HG02610 (cell line): ENCODE results near the gene LAD1.
A peak's percentile ranks its signal among the peaks of the same experiment; 100 is the strongest.

ENCODE experiments used
- ATAC-seq: cut with Tn5 transposase; IDR thresholded peaks from one replicate; pipeline ENCODE4 v1.9.1; 2021; ENCODE audit warnings: mild to moderate bottlenecking, moderate library complexity; ENCODE audit not compliant: unreplicated experiment

LAD1 gene

GRCh38 chr1:201393076-201393475 is 6.0 kb downstream of the LAD1 start:
- ATAC-seq: no peak

GRCh38 chr1:201391651-201392511 is 7.2 kb downstream of the LAD1 start:
- ATAC-seq: no peak

- ATAC-seq: no peak
Observed at GRCh38 chr1:201391225-201391624, 7.9 kb downstream of the LAD1 start.

- ATAC-seq: no peak
Observed at GRCh38 chr1:201389051-201389450, 10.1 kb downstream of the LAD1 start.

- ATAC-seq: no peak
Observed at GRCh38 chr1:201386208-201386607, 12.9 kb downstream of the LAD1 start.

GRCh38 chr1:201385299-201385891 is 13.7 kb downstream of the LAD1 start:
- peak; percentile 76 for ATAC-seq

GRCh38 chr1:201384406-201384782 is 14.7 kb downstream of the LAD1 start:
- ATAC-seq: no peak

- no peak for ATAC-seq
Observed at GRCh38 chr1:201383647-201384405, 15.3 kb downstream of the LAD1 start.

- ATAC-seq: no peak
Observed at GRCh38 chr1:201381130-201381529, 18.0 kb downstream of the LAD1 start.

GRCh38 chr1:201379733-201380242 is 19.3 kb downstream of the LAD1 start:
- no peak for ATAC-seq

- no peak for ATAC-seq
Observed at GRCh38 chr1:201378804-201379203, 20.3 kb downstream of the LAD1 start.

GRCh38 chr1:201377611-201378092 is 21.5 kb downstream of the LAD1 start, which contains the start of gene TNNT2:
Gene TNNT2 (minus strand): TSS chr1:201377680. CDS start chr1:201373254, 4,426 bp downstream.
- no peak for ATAC-seq

GRCh38 chr1:201376464-201377374 is 22.4 kb downstream of the LAD1 start:
- peak; percentile 51 for ATAC-seq

GRCh38 chr1:201376107-201376463 is 23.0 kb downstream of the LAD1 start:
- ATAC-seq: no peak

GRCh38 chr1:201375169-201375568 is 24.0 kb downstream of the LAD1 start:
- no peak for ATAC-seq

- no peak for ATAC-seq
Observed at GRCh38 chr1:201374364-201374763, 24.8 kb downstream of the LAD1 start.

- no peak for ATAC-seq
Observed at GRCh38 chr1:201371792-201372191, 27.3 kb downstream of the LAD1 start.

- ATAC-seq: no peak
Observed at GRCh38 chr1:201371276-201371675, 27.8 kb downstream of the LAD1 start.

- no peak for ATAC-seq
Observed at GRCh38 chr1:201370500-201370899, 28.6 kb downstream of the LAD1 start.

- ATAC-seq: no peak
Observed at GRCh38 chr1:201369209-201369608, 29.9 kb downstream of the LAD1 start.
